Activated CD4-positive, alpha-beta T cell treated with anti-CD3 and anti-CD28 coated beads for 4 hours (primary cell): ENCODE data around the gene SAMD4A.

ENCODE experiments used
- DNase-seq, 2 donors: peaks; one replicate each; pipeline ENCODE4 v3.0.0-alpha.2; 2020

SAMD4A gene

DNA sequence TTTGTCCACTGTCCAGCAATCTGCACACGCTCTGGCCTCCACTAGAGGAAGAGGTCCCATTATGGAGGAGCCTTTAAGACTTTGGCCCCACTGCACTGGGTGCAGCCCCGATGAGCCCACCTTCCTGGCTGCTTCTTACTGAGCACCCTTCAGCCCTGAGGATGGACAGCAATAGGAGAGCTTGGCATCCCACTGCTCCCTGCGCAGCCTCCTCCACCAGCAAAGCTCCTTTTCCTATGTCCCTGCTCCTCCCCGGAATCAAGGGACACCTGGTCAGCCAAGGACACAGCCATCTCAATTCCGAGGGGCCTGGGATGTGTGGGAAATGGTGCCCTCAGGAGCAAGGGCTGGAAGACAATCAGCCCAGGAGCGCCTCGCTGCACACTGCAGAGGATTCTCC, 241.0 kb downstream of the SAMD4A start:
- DNase-seq = no peak

GRCh38 chr14:54808326-54809161, 241.6 kb downstream of the SAMD4A start:
- no peak for DNase-seq

GRCh38 chr14:54809767-54810166, 242.8 kb downstream of the SAMD4A start:
- no peak for DNase-seq

GRCh38 chr14:54812617-54813016, 245.7 kb downstream of the SAMD4A start:
- DNase-seq = no peak

DNA sequence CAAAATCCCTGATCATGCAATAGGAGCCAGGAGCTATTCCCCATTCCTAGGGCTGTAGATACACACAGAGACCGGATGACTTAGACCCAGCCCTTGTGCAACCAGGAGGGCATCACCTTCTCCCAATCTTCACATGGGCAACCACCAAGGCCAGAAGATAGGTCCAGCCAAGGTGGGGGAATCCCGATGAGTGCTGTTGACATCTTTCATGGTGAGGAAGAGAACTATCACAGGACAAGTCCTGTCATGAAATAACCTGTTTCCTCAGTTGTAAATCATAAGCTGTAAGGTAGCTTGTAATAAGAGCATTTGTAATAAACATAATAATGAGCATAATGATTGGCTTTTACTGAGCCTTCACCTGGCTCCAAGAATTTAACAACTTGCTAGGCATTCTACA, 246.2 kb downstream of the SAMD4A start:
- no peak for DNase-seq

DNA sequence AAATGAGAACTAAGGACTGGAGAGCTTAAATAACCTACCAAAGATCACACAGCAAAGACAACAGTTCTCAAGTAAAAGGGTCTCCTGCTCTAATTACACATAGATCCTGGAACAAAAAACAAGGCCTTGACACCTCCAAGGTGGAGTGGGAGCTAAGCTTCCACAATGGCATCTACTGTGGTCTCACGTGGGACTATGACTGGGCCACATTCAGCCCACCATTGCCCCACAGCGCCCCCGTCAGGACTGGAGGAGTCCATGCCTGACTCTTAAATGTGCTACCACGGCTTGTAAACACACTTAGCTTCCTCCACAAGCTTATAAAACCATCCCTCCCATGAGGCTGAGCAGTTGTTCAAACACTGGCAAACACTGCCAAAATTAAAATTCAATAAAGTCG, 247.1 kb downstream of the SAMD4A start:
- DNase-seq = no peak

DNA sequence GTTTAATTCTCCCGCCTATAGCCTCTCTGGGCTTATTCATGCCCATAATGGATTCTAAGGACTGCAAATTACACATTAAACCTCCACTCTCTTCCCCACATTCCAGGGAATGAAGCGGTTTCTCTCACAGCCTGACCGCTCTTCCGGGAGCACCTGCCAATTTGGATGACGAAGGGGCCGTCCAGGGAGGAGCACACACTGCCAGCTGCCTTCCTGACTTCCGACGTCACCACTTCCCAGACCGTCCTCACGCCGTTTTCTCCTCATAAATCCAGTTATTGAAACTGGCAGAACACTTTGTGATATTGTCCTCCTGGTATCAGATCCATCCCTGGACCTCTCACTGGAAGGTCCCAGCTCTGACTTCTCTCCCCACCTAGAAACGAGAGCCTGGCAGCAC, 248.1 kb downstream of the SAMD4A start:
- DNase-seq = no peak

DNA sequence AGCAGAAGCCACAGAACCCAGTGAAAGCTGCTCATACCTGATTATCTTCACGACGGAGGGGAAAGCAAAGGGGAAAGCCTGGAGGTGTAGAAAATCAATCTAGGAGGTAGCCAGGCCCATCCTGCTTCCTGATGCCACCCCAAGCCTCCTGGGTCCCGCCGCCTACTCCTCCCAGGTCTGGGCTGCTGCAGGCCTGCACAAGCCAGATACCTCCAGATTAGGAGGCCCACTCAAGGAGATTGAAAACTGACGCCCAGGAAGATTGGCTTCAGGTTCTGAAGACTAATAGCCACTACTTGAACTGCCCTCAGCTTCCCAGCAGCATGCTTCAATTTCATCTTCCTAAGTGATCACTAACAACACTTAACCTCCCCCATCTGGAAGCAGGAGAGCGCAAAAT, 248.6 kb downstream of the SAMD4A start:
- no peak for DNase-seq

GRCh38 chr14:54816450-54816849, 249.5 kb downstream of the SAMD4A start:
- no peak for DNase-seq

GRCh38 chr14:54817506-54817905, 250.6 kb downstream of the SAMD4A start:
- no peak for DNase-seq

DNA sequence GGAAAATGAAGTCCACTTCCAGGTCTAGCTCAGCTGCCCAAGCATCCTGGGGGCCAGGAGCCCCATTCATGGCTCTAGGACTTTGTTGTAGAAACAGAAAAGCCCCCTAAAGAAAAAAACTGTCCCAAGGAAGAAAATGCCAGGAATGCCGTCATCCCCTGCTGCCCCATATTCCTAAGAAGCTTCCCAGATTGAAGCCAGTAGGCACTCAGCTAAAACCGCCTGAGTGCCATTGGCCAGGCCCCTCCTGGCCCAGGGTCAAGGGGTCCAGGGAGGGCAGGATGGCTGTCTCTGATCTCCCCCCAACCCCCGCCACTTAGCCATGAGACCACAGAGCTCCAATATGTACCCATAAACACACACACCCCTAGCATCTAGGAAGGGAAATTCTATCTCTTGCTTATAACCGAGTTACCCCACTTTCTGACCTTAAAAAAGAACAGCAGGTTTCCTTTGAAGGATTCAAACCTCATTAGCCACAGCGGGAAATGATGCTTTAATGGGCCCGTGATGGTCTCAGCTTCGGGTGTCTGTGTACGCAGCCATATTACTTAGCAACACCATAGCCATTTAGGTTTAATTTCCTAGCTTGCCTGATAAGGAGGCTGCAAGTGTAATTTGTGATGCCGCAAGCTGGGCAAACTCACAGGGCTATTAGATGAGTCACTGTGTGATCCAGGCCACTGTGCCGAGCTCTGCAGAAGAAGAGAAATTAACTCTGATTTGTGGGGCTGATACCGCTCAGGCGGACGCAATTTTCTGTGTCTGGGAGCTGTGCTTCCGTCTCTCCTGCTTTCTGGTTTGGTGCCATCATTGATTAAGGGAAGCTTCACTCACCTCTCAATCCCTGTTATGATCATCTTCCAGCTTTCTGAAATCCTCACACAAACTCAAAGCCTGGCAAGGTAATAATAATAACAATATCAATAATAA, 251.5 kb downstream of the SAMD4A start:
- DNase-seq = no peak

GRCh38 chr14:54822685-54823084, 255.8 kb downstream of the SAMD4A start:
- DNase-seq = no peak

DNA sequence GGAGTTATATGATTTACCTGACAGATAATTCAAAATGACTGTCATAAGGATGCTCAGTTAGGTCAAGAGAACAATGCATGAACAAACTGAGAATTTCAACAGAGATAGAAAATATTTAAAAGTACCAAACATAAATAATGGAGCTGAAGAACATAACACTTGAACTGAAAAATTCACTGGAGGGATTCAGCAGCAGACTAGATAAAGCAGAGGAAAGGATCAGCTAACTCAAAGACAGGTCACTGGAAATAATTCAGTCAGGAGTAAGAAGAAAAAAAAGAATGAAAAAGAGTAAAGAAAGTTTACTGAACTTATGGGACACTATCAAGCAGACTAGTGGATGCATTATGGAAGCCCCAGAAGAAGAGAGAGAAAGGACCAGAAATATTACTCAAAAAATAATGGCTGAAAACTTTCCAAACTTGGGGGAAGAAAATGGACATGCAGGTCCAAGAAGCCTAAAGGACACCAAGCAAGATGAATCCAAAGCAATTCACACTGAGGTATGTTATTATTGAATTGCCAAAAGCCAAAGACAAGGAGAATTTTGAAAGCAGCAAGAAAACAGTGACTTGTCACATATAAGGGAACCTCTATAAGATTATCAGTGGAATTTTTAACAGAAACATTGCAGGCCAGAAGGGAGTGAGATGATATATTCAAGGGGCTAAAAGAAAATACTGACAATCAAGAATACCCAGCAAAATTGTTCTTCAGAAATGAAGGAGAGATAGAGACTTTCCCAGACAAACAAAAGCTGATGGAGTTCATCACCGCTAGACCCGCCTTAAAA, 257.0 kb downstream of the SAMD4A start:
- no peak for DNase-seq

DNA sequence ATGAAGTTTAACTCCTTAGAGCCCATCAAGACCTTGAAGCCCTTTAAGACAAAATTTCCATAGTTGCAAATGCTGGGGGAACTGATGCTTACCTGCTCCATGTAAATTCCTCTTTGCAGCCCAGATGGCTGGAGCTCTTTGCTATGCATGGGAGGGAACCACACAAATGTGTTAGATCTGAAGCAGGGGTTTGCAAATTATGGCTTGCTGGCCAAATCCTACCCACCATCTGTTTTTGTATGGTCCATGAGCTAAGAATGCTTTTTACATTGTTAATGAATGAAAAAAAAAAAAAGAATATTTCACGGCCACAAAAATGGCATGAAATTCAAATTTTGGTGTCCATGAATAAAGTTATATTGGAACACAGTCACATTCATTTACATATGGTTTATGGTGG, 261.1 kb downstream of the SAMD4A start:
- DNase-seq = no peak

DNA sequence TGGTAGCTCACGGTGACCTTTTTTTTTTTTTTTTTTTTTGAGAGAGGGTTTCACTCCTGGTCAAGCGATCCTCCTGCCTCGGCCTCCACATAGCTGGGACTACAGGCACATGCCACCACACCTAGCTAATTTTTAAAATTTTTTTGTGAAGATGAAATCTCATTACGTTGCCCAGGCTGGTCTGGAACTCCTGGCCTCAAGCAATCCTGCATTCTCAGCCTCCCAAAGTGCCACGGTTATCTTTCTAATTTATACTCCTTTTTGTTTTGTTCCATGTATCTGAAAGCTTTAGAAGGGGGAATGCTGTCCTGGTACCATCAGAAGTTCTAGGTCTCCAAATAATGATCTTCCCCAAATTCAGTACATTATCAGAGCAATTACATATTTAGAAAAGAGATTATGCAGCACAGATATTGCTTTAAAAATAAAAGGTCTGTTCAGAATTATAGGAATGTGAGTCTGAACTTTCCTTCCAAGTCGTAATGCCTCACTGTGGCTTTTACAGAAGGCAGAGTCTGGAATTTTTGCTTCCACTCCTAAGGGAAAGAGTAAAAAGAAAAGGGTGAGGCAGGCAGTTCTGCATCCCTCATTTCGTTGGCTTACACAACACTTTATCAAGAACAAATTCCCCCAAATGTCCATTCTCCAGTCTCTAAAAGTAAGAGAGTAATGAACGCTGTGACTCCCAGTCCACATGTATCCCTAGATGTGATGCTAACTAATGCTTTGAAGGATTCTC, 262.7 kb downstream of the SAMD4A start:
- no peak for DNase-seq

DNA sequence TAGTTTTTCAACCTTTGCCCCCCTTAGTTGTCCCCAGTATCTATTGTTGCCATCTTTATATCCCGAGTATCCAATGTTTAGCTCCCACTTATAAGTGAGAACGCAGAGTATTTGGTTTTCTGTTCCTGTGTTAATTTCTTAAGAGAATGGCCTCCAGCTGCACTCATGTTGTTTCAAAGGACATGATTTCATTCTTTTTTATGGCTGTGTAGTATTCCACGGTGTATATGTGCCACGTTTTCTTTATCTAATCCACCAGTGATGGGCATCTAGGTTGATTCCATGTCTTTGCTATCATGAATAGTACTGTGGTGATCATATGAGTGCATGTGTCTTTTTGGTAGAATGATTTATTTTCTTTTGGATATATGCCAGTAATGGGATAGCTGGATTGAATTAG, 263.7 kb downstream of the SAMD4A start:
- DNase-seq = no peak

GRCh38 chr14:54834081-54834480, 267.2 kb downstream of the SAMD4A start:
- DNase-seq = no peak

GRCh38 chr14:54834727-54835126, 267.8 kb downstream of the SAMD4A start:
- no peak for DNase-seq

DNA sequence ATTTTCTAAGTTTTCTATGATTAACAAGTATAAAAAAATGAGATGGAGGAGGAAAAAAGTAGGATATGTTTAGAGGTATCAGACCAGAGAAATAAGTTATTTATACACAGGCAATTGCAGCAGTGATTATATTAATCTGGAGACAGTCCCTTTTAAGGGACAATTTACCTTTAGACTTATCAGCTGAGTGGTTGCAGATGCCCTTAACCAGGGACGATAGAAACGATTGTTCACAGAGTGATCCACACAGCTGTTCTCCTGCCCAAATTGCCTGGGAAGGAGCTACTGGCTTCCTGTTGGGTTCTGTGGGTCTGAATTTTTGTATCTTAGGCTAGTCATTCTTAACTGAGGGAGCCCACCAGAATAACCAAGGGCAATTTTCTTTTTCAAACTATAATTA, 269.3 kb downstream of the SAMD4A start:
- no peak for DNase-seq

DNA sequence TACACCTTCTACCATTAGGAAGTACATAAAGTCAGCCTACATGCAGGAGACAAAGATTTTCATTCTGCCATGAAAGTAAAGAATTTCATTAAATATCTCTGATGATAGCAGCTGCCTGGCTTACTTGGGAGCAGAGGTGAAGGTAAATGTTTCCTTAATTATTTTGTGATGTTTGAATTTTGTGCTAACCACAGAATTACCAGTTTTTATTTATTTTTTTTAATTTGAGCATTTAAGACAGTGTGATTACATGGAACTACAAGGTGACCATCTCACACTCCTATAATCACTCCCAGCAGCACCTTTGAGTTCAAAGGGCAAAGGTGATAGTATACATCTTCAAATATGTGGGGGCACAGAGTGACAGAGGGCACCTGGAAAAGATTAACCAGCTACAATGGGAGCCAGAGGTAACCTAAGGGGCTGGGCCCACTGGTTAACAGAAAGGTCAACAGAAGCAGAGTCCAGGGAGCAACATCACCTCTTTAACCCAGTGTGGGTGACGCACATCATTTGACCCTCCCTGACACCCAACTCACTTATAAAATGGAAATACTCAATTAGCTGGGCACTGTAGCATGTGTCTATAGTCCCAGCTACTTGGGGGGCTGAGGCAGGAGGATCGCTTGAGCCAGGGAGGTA, 270.7 kb downstream of the SAMD4A start:
- DNase-seq = no peak

GRCh38 chr14:54838931-54839512, 272.1 kb downstream of the SAMD4A start:
- no peak for DNase-seq

- no peak for DNase-seq
Observed at GRCh38 chr14:54839701-54840119, 272.8 kb downstream of the SAMD4A start.
